SH-SY5Y (cell line): ENCODE results near the gene SREBF2.

Experiments used
- GATA2 ChIP-seq: IDR thresholded peaks from 2 replicates; pipeline ENCODE4 v1.6.1; 2011; ENCODE audit warnings: mild to moderate bottlenecking, low read depth, low read length
- GATA3 ChIP-seq: IDR thresholded peaks from 2 replicates; pipeline ENCODE4 v1.6.1; 2011; ENCODE audit warnings: low read depth, mild to moderate bottlenecking, low read length, moderate library complexity

DNA sequence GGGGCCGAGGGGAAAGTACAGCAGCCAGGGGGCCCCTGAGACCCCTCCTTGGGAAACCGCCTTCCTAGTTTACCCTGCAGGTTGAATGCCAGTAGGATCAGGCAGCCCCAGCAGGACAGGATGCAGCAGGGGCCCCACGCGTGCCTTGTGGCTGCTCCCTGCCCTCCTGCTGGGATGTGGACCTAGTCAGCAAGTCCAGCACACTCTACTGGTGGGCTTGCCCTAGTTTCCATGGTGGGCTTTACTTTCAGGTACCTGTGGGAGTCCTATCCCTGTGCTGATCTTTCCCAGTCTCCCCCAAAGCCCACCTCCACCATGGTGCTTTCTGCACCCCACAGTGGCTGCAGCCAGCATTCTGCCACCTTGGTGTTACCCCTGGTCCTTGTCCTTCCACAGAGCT lies 59.8 kb downstream of the SREBF2 start:
- TF ChIP-seq GATA3 (no peak), GATA2 (no peak)
